22Rv1 (cell line): ENCODE measurements around the gene VCAM1.
"Not testable (repeated sequence)": the region's sequence is repeated elsewhere in the genome, so short reads cannot be mapped to it uniquely, and the experiment has no call there.

Experiments
- CTCF ChIP-seq: fragments of 450-650 bp; IDR thresholded peaks from 2 replicates; pipeline ENCODE4 v1.5.1; 2017; ENCODE audit warnings: mild to moderate bottlenecking
- ZFX ChIP-seq: fragments of 450-650 bp; IDR thresholded peaks from 2 replicates; pipeline ENCODE4 v1.6.1; 2017; ENCODE audit warnings: antibody characterized with exemption, borderline replicate concordance

GRCh38 chr1:100713027-100713426, 6.5 kb upstream of the VCAM1 start:
- not testable (repeated sequence) for TF ChIP-seq CTCF, ZFX
